OCI-LY7 (cell line): ENCODE results near the gene BANF1. TPM values are rescaled to one million over a fixed set of nuclear protein-coding genes. Genes with fewer than 3 reads are reported as not detected.

Source experiments
- BruUV-seq: library from RNA; stranded (reverse); fragments of 400-500 nt; replicated peaks from 2 replicates; lab custom pipeline; 2021; lab: Mats Ljungman, UMichigan
- CTCF ChIA-PET: fragments of 300-600 bp; sonication (Branson Sonifier 250); formaldehyde crosslinking; loops from one replicate; lab custom pipeline; 2022; ENCODE audit warnings: antibody characterized with exemption; ENCODE audit not compliant: unreplicated experiment; lab: Charles Lee
- POLR2A ChIA-PET: fragments of 300-600 bp; sonication (Branson Sonifier 250); formaldehyde crosslinking; loops from one replicate; lab custom pipeline; 2022; ENCODE audit warnings: antibody characterized with exemption; lab: Charles Lee
- DNase-seq: peaks from one replicate; pipeline ENCODE4 v3.0.0-alpha.2; 2015; ENCODE audit warnings: low spot score
- H2AFZ ChIP-seq: fragments of 200-600 bp; sonication (generic), shearing (Covaris generic); 2 replicates; pipeline ENCODE4 v1.6.1; 2014; ENCODE audit warnings: mild to moderate bottlenecking, antibody characterized with exemption, low read length, moderate library complexity
- H3K27ac ChIP-seq: fragments of 200-600 bp; sonication (generic); 2 replicates; pipeline ENCODE4 v1.5.1; 2014; ENCODE audit warnings: mixed run types, low read depth, mild to moderate bottlenecking, moderate library complexity, low read length, inconsistent platforms; ENCODE audit not compliant: poor library complexity, severe bottlenecking
- H3K36me3 ChIP-seq: fragments of 200-600 bp; sonication (generic); 2 replicates; pipeline ENCODE4 v1.6.1; 2014; ENCODE audit warnings: mild to moderate bottlenecking, antibody characterized with exemption, low read length, moderate library complexity, mixed read lengths; ENCODE audit not compliant: insufficient read depth
- H3K4me1 ChIP-seq: fragments of 200-600 bp; sonication (generic); 2 replicates; pipeline ENCODE4 v1.5.1; 2014; ENCODE audit warnings: mild to moderate bottlenecking, low read length; ENCODE audit not compliant: insufficient read depth, poor library complexity, severe bottlenecking
- H3K4me2 ChIP-seq: fragments of 200-600 bp; sonication (generic); 2 replicates; pipeline ENCODE4 v1.6.1; 2014; ENCODE audit warnings: mild to moderate bottlenecking, low read length
- H3K4me3 ChIP-seq: fragments of 200-600 bp; sonication (generic); 2 replicates; pipeline ENCODE4 v1.5.1; 2014; ENCODE audit warnings: mild to moderate bottlenecking, low read depth, low read length; ENCODE audit not compliant: poor library complexity, severe bottlenecking
- H3K79me2 ChIP-seq: fragments of 200-600 bp; sonication (generic); 2 replicates; pipeline ENCODE4 v1.6.1; 2016; ENCODE audit warnings: low read depth, mild to moderate bottlenecking, low read length, moderate library complexity, mixed read lengths; ENCODE audit not compliant: insufficient read depth
- H3K9me2 ChIP-seq: fragments of 200-600 bp; sonication (generic); 2 replicates; pipeline ENCODE4 v1.6.1; 2016; ENCODE audit warnings: mild to moderate bottlenecking, low read length, mixed read lengths; ENCODE audit not compliant: insufficient read depth
- H3K9me3 ChIP-seq: fragments of 200-600 bp; sonication (generic); 2 replicates; pipeline ENCODE4 v1.6.1; 2014; ENCODE audit warnings: mild to moderate bottlenecking, mixed run types, low read length, mixed read lengths
- H4K20me1 ChIP-seq: fragments of 200-600 bp; sonication (generic); 2 replicates; pipeline ENCODE4 v1.6.1; 2014; ENCODE audit warnings: mild to moderate bottlenecking, antibody characterized with exemption, low read length, moderate library complexity, mixed read lengths; ENCODE audit not compliant: insufficient read depth
- CTCF ChIP-seq: fragments of 200-600 bp; sonication (generic); conservative IDR thresholded peaks from 2 replicates; pipeline ENCODE4 v1.5.1; 2014; ENCODE audit warnings: mild to moderate bottlenecking, antibody characterized with exemption, low read length, moderate library complexity, mixed read lengths
- EZH2phosphoT487 ChIP-seq: fragments of 200-600 bp; sonication (generic); IDR thresholded peaks from 2 replicates; pipeline ENCODE4 v1.6.1; 2018; ENCODE audit warnings: low read depth, borderline replicate concordance, mild to moderate bottlenecking, mixed run types, antibody characterized with exemption, low read length, moderate library complexity, mixed read lengths
- intact Hi-C: fragments of 100-400 bp; cut with micrococcal nuclease; formaldehyde crosslinking; loops from one replicate; pipeline ENCODE4 v1.10.0; 2022; ENCODE audit not compliant: unreplicated experiment
- total RNA-seq, 2 experiments: library from RNA; depleted of rRNA in 1 of 2; stranded (reverse); fragments of >200 nt in 1 of 2; shearing (Covaris generic) in 1 of 2; gene quantifications; 2 replicates each; pipeline ENCODE4 v1.2.3, GENCODE V29; 2014 to 2022

BANF1 gene
- total RNA-seq, 2 experiments from 2014 or later: 82.2 to 317 TPM

GRCh38 chr11:66051766-66052663, 49.7 kb downstream of the BANF1 start, which contains the start of gene SF3B2:
Gene SF3B2 (plus strand): TSS chr11:66052364. CDS start chr11:66052385, 21 bp downstream.
- peak within 1 kb of the TSS; percentile 83 for H3K4me3 ChIP-seq
- peak within 1 kb of the TSS; percentile 60 for H3K27ac ChIP-seq
- no peaks in the 10 kb centered on the region for H4K20me1 ChIP-seq
- intact Hi-C loops: loop anchor here (1.0 to 5.0 kb wide), 3 partner anchors 50 to 193 kb away; partner anchors contain the start of genes BANF1, CCDC85B and EIF1AD
- no peaks in the 10 kb centered on the region for H3K9me2 ChIP-seq
- H3K9me3 ChIP-seq: no peaks in the 10 kb centered on the region
- ChIA-PET CTCF (interaction anchor here (0.9 to 1.0 kb wide), 3 partner anchors 11 to 49 kb away, joined by 3 to 4 read pairs (median 4); no protein-coding TSS in a partner anchor), POLR2A (interaction anchor here (0.8 to 3.0 kb wide), 8 partner anchors 11 to 237 kb away, joined by 3 to 20 read pairs (median 4); partner anchors contain the start of gene YIF1A)
- BruUV-seq: no TSS peak
- peak; percentile 99 for DNase-seq
- peaks cover 44% of the 10 kb centered on the region for H3K36me3 ChIP-seq
- peak within 1 kb of the TSS; percentile 79 for H3K4me2 ChIP-seq
- peaks cover 26% of the 10 kb centered on the region for H3K79me2 ChIP-seq
- H2AFZ ChIP-seq: peak within 1 kb of the TSS; percentile 32; the same call in 1 of the 2 replicates
- TF ChIP-seq CTCF (no peak), EZH2phosphoT487 (no peak)
- H3K4me1 ChIP-seq: peaks cover 21% of the 10 kb centered on the region

- Histone ChIP-seq H3K27ac (peak overlapping the region; percentile 45), H3K9me3 (no peaks in the 10 kb centered on the region), H3K79me2 (peaks cover 26% of the 10 kb centered on the region), H3K9me2 (no peaks in the 10 kb centered on the region), H2AFZ (no peak overlapping the region; the same call in 1 of the 2 replicates), H4K20me1 (no peaks in the 10 kb centered on the region), H3K4me3 (peak overlapping the region; percentile 83), H3K36me3 (peaks cover 49% of the 10 kb centered on the region), H3K4me1 (peaks cover 21% of the 10 kb centered on the region), H3K4me2 (peak overlapping the region; percentile 79)
- TSS peak; percentile 81 for BruUV-seq
- intact Hi-C loops: loop anchor here (1.0 to 5.0 kb wide), 3 partner anchors 50 to 193 kb away; partner anchors contain the start of genes BANF1, CCDC85B and EIF1AD
- TF ChIP-seq CTCF (no peak), EZH2phosphoT487 (no peak)
- POLR2A ChIA-PET: interaction anchor here (0.8 to 3.0 kb wide), 6 partner anchors 11 to 193 kb away, joined by 3 to 20 read pairs (median 7); no protein-coding TSS in a partner anchor
- DNase-seq: no peak
- CTCF ChIA-PET: interaction anchor here (1.0 kb wide), 2 partner anchors 10 to 50 kb away, joined by 3 to 4 read pairs; no protein-coding TSS in a partner anchor
These were observed 50.3 kb downstream of the BANF1 start for GRCh38 chr11:66052664-66052982.

Other genes starting within 250 kb of the BANF1 start
- 10.2 and 12.9 TPM in 2 replicates for gene AP5B1, start 221.5 kb upstream of the BANF1 start, total RNA-seq (2014; rRNA removed; shearing (Covaris generic))
- 23.9 and 25.6 TPM in 2 replicates for gene AP5B1, start 221.5 kb upstream of the BANF1 start, total RNA-seq (2022)
- gene OVOL1, start 215.4 kb upstream of the BANF1 start, total RNA-seq (2014; rRNA removed; shearing (Covaris generic)): 0.15 TPM in 1 of 2 replicates, not detected in the other
- not detected in 2 replicates for gene OVOL1, start 215.4 kb upstream of the BANF1 start, total RNA-seq (2022)
- not detected in 2 replicates for gene SNX32, start 168.5 kb upstream of the BANF1 start, total RNA-seq (2014; rRNA removed; shearing (Covaris generic))
- gene SNX32, start 168.5 kb upstream of the BANF1 start, total RNA-seq (2022): not detected in 2 replicates
- 1,019 and 1,146 TPM in 2 replicates for gene CFL1, start 144.3 kb upstream of the BANF1 start, total RNA-seq (2014; rRNA removed; shearing (Covaris generic))
- gene CFL1, start 144.3 kb upstream of the BANF1 start, total RNA-seq (2022): 1,064 and 1,119 TPM in 2 replicates
- 110 and 130 TPM in 2 replicates for gene MUS81, start 142.1 kb upstream of the BANF1 start, total RNA-seq (2014; rRNA removed; shearing (Covaris generic))
- gene MUS81, start 142.1 kb upstream of the BANF1 start, total RNA-seq (2022): 94.2 and 102 TPM in 2 replicates
- 6.1 and 7.2 TPM in 2 replicates for gene EFEMP2, start 129.7 kb upstream of the BANF1 start, total RNA-seq (2014; rRNA removed; shearing (Covaris generic))
- 7.6 and 8.9 TPM in 2 replicates for gene EFEMP2, start 129.7 kb upstream of the BANF1 start, total RNA-seq (2022)
- not detected in 2 replicates for gene CTSW, start 122.7 kb upstream of the BANF1 start, total RNA-seq (2014; rRNA removed; shearing (Covaris generic))
- not detected in 2 replicates for gene CTSW, start 122.7 kb upstream of the BANF1 start, total RNA-seq (2022)
- gene FIBP, start 114.0 kb upstream of the BANF1 start, total RNA-seq (2014; rRNA removed; shearing (Covaris generic)): 133 and 184 TPM in 2 replicates
- 89.4 and 97.3 TPM in 2 replicates for gene FIBP, start 114.0 kb upstream of the BANF1 start, total RNA-seq (2022)
- 72.7 and 76.7 TPM in 2 replicates for gene CCDC85B, start 111.8 kb upstream of the BANF1 start, total RNA-seq (2014; rRNA removed; shearing (Covaris generic))
- 49.0 and 64.1 TPM in 2 replicates for gene CCDC85B, start 111.8 kb upstream of the BANF1 start, total RNA-seq (2022)
- gene FOSL1, start 102.1 kb upstream of the BANF1 start, total RNA-seq (2014; rRNA removed; shearing (Covaris generic)): 0.88 TPM in 1 of 2 replicates, not detected in the other
- gene FOSL1, start 102.1 kb upstream of the BANF1 start, total RNA-seq (2022): 0.52 TPM in 1 of 2 replicates, not detected in the other
- 10.7 and 11.7 TPM in 2 replicates for gene C11orf68, start 83.4 kb upstream of the BANF1 start, total RNA-seq (2014; rRNA removed; shearing (Covaris generic))
- gene C11orf68, start 83.4 kb upstream of the BANF1 start, total RNA-seq (2022): 26.2 and 28.1 TPM in 2 replicates
- 93.2 and 110 TPM in 2 replicates for gene DRAP1, start 83.1 kb upstream of the BANF1 start, total RNA-seq (2014; rRNA removed; shearing (Covaris generic))
- gene DRAP1, start 83.1 kb upstream of the BANF1 start, total RNA-seq (2022): 68.2 and 81.2 TPM in 2 replicates
- not detected in 2 replicates for gene TSGA10IP, start 57.0 kb upstream of the BANF1 start, total RNA-seq (2014; rRNA removed; shearing (Covaris generic))
- not detected in 2 replicates for gene TSGA10IP, start 57.0 kb upstream of the BANF1 start, total RNA-seq (2022)
- gene SART1, start 40.8 kb upstream of the BANF1 start, total RNA-seq (2014; rRNA removed; shearing (Covaris generic)): 50.4 and 93.8 TPM in 2 replicates
- gene SART1, start 40.8 kb upstream of the BANF1 start, total RNA-seq (2022): 55.5 and 57.8 TPM in 2 replicates
- gene EIF1AD, start 346 bp upstream of the BANF1 start, total RNA-seq (2014; rRNA removed; shearing (Covaris generic)): 51.1 and 65.9 TPM in 2 replicates
- gene EIF1AD, start 346 bp upstream of the BANF1 start, total RNA-seq (2022): 55.5 and 63.2 TPM in 2 replicates
- gene CST6, start 9.5 kb downstream of the BANF1 start, total RNA-seq (2014; rRNA removed; shearing (Covaris generic)): not detected in 2 replicates
- gene CST6, start 9.5 kb downstream of the BANF1 start, total RNA-seq (2022): not detected in 2 replicates
- gene CATSPER1, start 24.0 kb downstream of the BANF1 start, total RNA-seq (2014; rRNA removed; shearing (Covaris generic)): not detected in 2 replicates
- gene CATSPER1, start 24.0 kb downstream of the BANF1 start, total RNA-seq (2022): not detected in 2 replicates
- gene GAL3ST3, start 46.7 kb downstream of the BANF1 start, total RNA-seq (2014; rRNA removed; shearing (Covaris generic)): not detected in 2 replicates
- not detected in 2 replicates for gene GAL3ST3, start 46.7 kb downstream of the BANF1 start, total RNA-seq (2022)
- gene SF3B2, start 49.9 kb downstream of the BANF1 start, total RNA-seq (2014; rRNA removed; shearing (Covaris generic)): 185 and 191 TPM in 2 replicates
- gene SF3B2, start 49.9 kb downstream of the BANF1 start, total RNA-seq (2022): 251 and 260 TPM in 2 replicates
- gene PACS1, start 67.8 kb downstream of the BANF1 start, total RNA-seq (2014; rRNA removed; shearing (Covaris generic)): 21.2 and 23.7 TPM in 2 replicates
- 50.5 and 52.5 TPM in 2 replicates for gene PACS1, start 67.8 kb downstream of the BANF1 start, total RNA-seq (2022)